K562 (cell line): ENCODE results near the gene ANKRD65. TPM values are rescaled to one million over a fixed set of nuclear protein-coding genes. Genes with fewer than 3 reads are reported as not detected.

Source experiments
- FOXP1 ChIP-seq: sonication (generic); formaldehyde crosslinking; IDR thresholded peaks from 2 replicates; pipeline ENCODE4 v1.8.0; 2022; ENCODE audit warnings: mild to moderate bottlenecking, missing genetic modification reagents
- HMG20B ChIP-seq: fragments of 250-450 bp; sonication (Bioruptor Pico); IDR thresholded peaks from 2 replicates; pipeline ENCODE4 v1.5.0; 2021; ENCODE audit warnings: mild to moderate bottlenecking
- MXI1 ChIP-seq: IDR thresholded peaks from 2 replicates; pipeline ENCODE4 v1.6.1; 2011; ENCODE audit warnings: low read depth, mild to moderate bottlenecking, improper control_type of control experiment, low read length
- TAF15 ChIP-seq: fragments of 200-400 bp; formaldehyde crosslinking; IDR thresholded peaks from 2 replicates; pipeline ENCODE4 v1.6.1; 2017; ENCODE audit warnings: mild to moderate bottlenecking, low read depth, low read length, moderate library complexity
- ZNF124 ChIP-seq: sonication (generic); formaldehyde crosslinking; IDR thresholded peaks from 2 replicates; pipeline ENCODE4 v1.8.1; 2022; ENCODE audit warnings: missing genetic modification reagents
- polyA plus RNA-seq, 8 experiments: library from polyadenylated mRNA; depleted of rRNA in 4 of 8; stranded (reverse) in 5 of 8; unstranded in 3 of 8; fragments of >200 nt; fragmentation: Nextera tagmentation in 2 of 8; fragmentation: Illumina TruSeq in 1 of 8; extraction: Ambion mirVana in 2 of 8; extraction: Trizol in 1 of 8; gene quantifications; 2 replicates each; pipeline versions ENCODE4 v1.2.1 to v1.2.3, GENCODE V29; 2011 to 2014; ENCODE audit warnings: inconsistent platforms in 1 of 8, missing spikeins in 1 of 8
- total RNA-seq, 7 experiments: library from RNA; depleted of rRNA in 6 of 7; stranded (reverse); fragments of >200 nt in 6 of 7; fragmentation: Illumina TruSeq in 2 of 7; extraction: Trizol in 2 of 7; gene quantifications; 2 replicates each; pipeline versions ENCODE4 v1.2.1 to v1.2.3, GENCODE V29; 2011 to 2021; ENCODE audit warnings: low replicate concordance in 1 of 7
- TF ChIP-seq, protein P1 (sequence below): fragments of 450-650 bp; conservative IDR thresholded peaks from 2 replicates; pipeline ENCODE4 v1.6.1; 2016; ENCODE audit warnings: missing genetic modification characterization, low read depth, mild to moderate bottlenecking, control low read depth, missing compliant biosample characterization
- TF ChIP-seq, protein P2 (sequence below): sonication (generic); formaldehyde crosslinking; IDR thresholded peaks from 2 replicates; pipeline ENCODE4 v1.8.1; 2023; ENCODE audit warnings: mild to moderate bottlenecking, missing genetic modification reagents

ANKRD65 gene
- total and polyA plus RNA-seq, 9 of the 15 experiments (the other 6 are each of a cell fraction or from before 2014, with no cell fraction given): not detected

DNA sequence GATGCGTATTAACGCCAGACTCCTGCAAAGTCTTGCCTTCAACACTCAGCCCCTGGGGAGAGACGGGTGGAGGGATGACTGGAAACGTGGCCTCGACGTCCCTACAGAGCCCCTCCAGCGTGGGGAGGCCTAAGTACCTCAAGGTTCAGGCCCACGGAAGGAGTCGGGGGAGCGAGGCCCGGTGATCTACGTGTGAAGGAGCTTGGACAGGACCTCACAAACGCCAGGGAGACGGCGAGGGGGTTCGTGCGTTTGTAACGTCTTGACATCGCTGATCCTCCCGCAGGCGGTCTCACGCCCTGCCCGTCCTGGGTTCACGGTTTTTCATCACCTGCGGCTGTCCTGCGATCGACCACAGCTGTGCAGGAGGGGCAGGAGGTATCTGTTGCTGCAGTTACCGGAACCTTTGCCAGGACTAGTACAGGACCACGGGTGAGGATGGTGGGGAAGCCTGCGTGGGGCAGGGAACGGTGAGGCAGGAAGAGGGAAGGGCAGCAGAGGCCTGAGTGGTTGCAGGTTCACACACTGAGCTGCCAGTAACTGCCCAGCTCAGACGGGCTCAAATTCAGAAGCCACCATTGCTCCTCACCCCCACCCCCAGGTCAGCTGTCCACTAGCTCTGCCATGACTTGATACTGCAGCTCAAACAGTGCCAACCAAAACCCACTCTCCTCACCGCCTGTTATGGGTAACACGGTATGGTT is 21.1 kb downstream of the ANKRD65 start (continued):
- TF ChIP-seq, protein P1, sequence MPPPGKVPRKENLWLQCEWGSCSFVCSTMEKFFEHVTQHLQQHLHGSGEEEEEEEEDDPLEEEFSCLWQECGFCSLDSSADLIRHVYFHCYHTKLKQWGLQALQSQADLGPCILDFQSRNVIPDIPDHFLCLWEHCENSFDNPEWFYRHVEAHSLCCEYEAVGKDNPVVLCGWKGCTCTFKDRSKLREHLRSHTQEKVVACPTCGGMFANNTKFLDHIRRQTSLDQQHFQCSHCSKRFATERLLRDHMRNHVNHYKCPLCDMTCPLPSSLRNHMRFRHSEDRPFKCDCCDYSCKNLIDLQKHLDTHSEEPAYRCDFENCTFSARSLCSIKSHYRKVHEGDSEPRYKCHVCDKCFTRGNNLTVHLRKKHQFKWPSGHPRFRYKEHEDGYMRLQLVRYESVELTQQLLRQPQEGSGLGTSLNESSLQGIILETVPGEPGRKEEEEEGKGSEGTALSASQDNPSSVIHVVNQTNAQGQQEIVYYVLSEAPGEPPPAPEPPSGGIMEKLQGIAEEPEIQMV (tag): no peak
- 0 out of 2 replicates have a peak, but pooled peaks have one; percentile 75 for TF ChIP-seq HMG20B (CRISPR knock-in tag)
- 0 out of 2 replicates have a peak, but pooled peaks have one; percentile 29 for TF ChIP-seq FOXP1 (CRISPR knock-in tag)
- 0 out of 2 replicates have a peak, but pooled peaks have one; percentile 15 for TF ChIP-seq TAF15
- peak; percentile 70; the same call in 1 of the 2 replicates for TF ChIP-seq ZNF124 (CRISPR knock-in tag)
- TF ChIP-seq, protein P2, sequence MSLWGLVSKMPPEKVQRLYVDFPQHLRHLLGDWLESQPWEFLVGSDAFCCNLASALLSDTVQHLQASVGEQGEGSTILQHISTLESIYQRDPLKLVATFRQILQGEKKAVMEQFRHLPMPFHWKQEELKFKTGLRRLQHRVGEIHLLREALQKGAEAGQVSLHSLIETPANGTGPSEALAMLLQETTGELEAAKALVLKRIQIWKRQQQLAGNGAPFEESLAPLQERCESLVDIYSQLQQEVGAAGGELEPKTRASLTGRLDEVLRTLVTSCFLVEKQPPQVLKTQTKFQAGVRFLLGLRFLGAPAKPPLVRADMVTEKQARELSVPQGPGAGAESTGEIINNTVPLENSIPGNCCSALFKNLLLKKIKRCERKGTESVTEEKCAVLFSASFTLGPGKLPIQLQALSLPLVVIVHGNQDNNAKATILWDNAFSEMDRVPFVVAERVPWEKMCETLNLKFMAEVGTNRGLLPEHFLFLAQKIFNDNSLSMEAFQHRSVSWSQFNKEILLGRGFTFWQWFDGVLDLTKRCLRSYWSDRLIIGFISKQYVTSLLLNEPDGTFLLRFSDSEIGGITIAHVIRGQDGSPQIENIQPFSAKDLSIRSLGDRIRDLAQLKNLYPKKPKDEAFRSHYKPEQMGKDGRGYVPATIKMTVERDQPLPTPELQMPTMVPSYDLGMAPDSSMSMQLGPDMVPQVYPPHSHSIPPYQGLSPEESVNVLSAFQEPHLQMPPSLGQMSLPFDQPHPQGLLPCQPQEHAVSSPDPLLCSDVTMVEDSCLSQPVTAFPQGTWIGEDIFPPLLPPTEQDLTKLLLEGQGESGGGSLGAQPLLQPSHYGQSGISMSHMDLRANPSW (CRISPR knock-in tag): 0 out of 2 replicates have a peak, but pooled peaks have one; percentile 31
- 0 out of 2 replicates have a peak, but pooled peaks have one; percentile 6 for TF ChIP-seq MXI1
